Mammary epithelial cell (primary cell): ENCODE results near the gene EIF4EBP2.

Experiments used
- CTCF ChIP-seq, 2 donors: IDR thresholded peaks in 1 of 2; conservative IDR thresholded peaks in 1 of 2; 2 replicates each; pipeline ENCODE4 v1.5.1; 2011 to 2012; ENCODE audit warnings: inconsistent platforms in 2 of 2, low read length in 2 of 2, mild to moderate bottlenecking in 2 of 2, control low read depth in 1 of 2, low read depth in 1 of 2; ENCODE audit not compliant: insufficient read depth in 1 of 2; ENCODE audit errors: extremely low read depth in 1 of 2
- EZH2 ChIP-seq: IDR thresholded peaks from 2 replicates; pipeline ENCODE4 v1.6.1; 2012; ENCODE audit warnings: low read length, inconsistent platforms, borderline replicate concordance

- TF ChIP-seq CTCF (conservative IDR thresholded peaks at IDR 0.05 in 1 of 2, IDR thresholded peaks at IDR 0.05 in 1 of 2; ENCODE audit: extremely low read depth in 1 of 2, insufficient read depth in 1 of 2, low read depth in 1 of 2, low read length in 2 of 2): no peak
- no peak for TF ChIP-seq EZH2
Measured at GRCh38 chr10:70462349-70462984, 58.5 kb downstream of the EIF4EBP2 start.
